Measurements from ENCODE around the gene TNIP1. TPM values are rescaled to one million over a fixed set of nuclear protein-coding genes. Genes with fewer than 3 reads are reported as not detected.

TNIP1 gene
- total RNA-seq, 1 donor from 2014 or later, result 37.1 TPM

- Mint-ChIP-seq H3K27me3 (ENCODE audit: low read depth) (no peaks in the 10 kb centered on the region), H3K4me1 (no peaks in the 10 kb centered on the region), H3K9me3 (no peaks in the 10 kb centered on the region), H3K27ac (ENCODE audit: unreplicated experiment) (no peak overlapping the region), H3K4me3 (no peak overlapping the region), H3K36me3 (ENCODE audit: low read depth) (peaks cover 18% of the 10 kb centered on the region)
- TF ChIP-seq CTCF (conservative IDR thresholded peaks at IDR 0.05), result no peak
- DNase-seq (ENCODE audit: low read depth, low spot score), result no peak
Observed at GRCh38 chr5:151108566-151108965, 27.7 kb upstream of the TNIP1 start.

GRCh38 chr5:151107738-151108520 is 27.1 kb upstream of the TNIP1 start:
- Mint-ChIP-seq H3K36me3 (ENCODE audit: low read depth) (peaks cover 21% of the 10 kb centered on the region), H3K27me3 (ENCODE audit: low read depth) (no peaks in the 10 kb centered on the region), H3K27ac (ENCODE audit: unreplicated experiment) (no peak overlapping the region), H3K4me3 (no peak overlapping the region), H3K9me3 (no peaks in the 10 kb centered on the region), H3K4me1 (no peaks in the 10 kb centered on the region)
- TF ChIP-seq CTCF (conservative IDR thresholded peaks at IDR 0.05), result no peak
- no peak for DNase-seq (ENCODE audit: low read depth, low spot score)

DNA sequence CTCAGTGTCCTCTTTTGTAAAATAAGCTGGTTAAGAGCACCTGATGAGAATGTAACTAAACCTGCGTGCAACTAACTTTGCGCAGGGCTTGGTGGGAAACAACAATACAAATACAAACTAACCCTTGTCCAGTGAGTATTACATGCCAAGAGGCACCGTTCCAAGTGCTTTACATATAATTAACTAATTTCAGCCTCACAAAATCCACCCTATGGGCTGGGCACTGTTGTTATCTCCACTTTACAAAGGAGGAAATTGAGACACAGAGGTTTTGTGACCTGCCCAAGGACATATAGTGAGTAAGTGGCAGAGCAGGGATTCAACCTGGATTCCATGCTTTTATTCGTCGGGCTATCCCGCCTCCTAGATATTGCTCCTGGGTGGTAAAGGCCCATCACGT is 26.2 kb upstream of the TNIP1 start:
- Mint-ChIP-seq H3K9me3 (no peaks in the 10 kb centered on the region), H3K27ac (ENCODE audit: unreplicated experiment) (no peak overlapping the region), H3K36me3 (ENCODE audit: low read depth) (peaks cover 21% of the 10 kb centered on the region), H3K4me3 (no peak overlapping the region), H3K27me3 (ENCODE audit: low read depth) (no peaks in the 10 kb centered on the region), H3K4me1 (no peaks in the 10 kb centered on the region)
- no peak for TF ChIP-seq CTCF (conservative IDR thresholded peaks at IDR 0.05)
- DNase-seq (ENCODE audit: low read depth, low spot score), result no peak

GRCh38 chr5:151106509-151106908 is 25.7 kb upstream of the TNIP1 start:
- Mint-ChIP-seq H3K27ac (ENCODE audit: unreplicated experiment) (no peak overlapping the region), H3K4me3 (no peak overlapping the region), H3K36me3 (ENCODE audit: low read depth) (peaks cover 21% of the 10 kb centered on the region), H3K4me1 (no peaks in the 10 kb centered on the region), H3K9me3 (no peaks in the 10 kb centered on the region), H3K27me3 (ENCODE audit: low read depth) (no peaks in the 10 kb centered on the region)
- TF ChIP-seq CTCF (conservative IDR thresholded peaks at IDR 0.05), result no peak
- DNase-seq (ENCODE audit: low read depth, low spot score), result no peak

DNA sequence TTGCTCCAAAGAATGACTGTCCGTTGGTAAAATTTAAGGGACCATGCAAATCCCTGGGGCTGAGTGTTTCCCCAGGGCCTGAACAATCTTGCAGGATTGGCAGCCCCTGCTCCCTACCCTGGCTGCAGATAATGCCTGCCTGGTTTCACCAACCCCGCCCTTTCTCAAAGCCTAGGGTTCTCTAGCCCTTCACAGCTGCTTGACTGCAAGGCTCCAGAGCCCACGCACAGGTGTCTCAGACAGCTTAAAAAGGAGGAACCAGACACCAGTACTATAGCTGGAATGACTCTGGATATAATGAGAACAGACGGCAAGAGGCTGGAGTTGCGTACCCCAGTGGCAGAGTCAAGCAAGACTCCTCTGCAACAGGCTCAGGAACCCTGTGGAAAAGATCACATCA is 25.2 kb upstream of the TNIP1 start:
- Mint-ChIP-seq H3K36me3 (ENCODE audit: low read depth) (peaks cover 21% of the 10 kb centered on the region), H3K27me3 (ENCODE audit: low read depth) (no peaks in the 10 kb centered on the region), H3K4me1 (no peaks in the 10 kb centered on the region), H3K4me3 (no peak overlapping the region), H3K9me3 (no peaks in the 10 kb centered on the region), H3K27ac (ENCODE audit: unreplicated experiment) (no peak overlapping the region)
- DNase-seq (ENCODE audit: low read depth, low spot score), result no peak
- TF ChIP-seq CTCF (conservative IDR thresholded peaks at IDR 0.05), result no peak

Data from neural crest cell (in vitro differentiated cells).